ENCODE data around the gene EVC2. TPM values are rescaled to one million over a fixed set of nuclear protein-coding genes. Genes with fewer than 3 reads are reported as not detected.

Gene EVC2
- total and polyA plus RNA-seq, 2 of the 13 experiments (the other 11 are each of a cell fraction or from before 2014, with no cell fraction given), result not detected

DNA sequence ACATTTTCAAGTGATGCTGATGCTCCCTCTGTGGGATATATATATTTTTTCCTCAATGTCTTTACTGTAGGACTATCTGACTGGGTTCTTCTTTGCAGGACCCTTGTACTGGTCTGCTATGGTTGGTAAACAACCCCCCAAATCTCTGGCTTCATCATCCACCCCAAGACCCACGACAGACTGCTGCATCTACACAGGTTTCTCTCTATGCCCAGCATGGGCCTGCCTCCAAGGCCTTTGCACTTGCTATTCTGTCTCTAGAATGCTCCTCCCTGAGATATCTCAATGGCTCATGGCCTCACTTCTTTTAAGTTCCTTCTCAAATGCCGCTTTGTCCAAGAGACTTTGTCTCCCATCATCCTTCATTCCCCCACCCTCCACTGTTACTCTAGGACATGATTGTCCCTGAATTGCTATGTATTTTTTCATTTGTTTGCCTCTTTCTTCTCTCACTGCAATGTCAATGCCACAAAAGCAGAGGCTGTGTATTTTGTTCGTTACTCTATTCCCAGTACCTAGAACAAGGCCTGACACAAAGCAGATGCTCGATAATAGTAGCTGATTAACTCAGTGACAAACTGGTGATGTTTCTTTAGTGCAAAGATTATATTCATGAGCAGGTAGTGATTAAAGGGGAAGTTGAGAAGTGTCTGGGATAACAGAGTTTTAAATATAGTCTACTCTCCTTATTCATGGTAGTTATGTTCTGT is 9.2 kb upstream of the EVC2 start (continued):
- TF ChIP-seq, protein P1, sequence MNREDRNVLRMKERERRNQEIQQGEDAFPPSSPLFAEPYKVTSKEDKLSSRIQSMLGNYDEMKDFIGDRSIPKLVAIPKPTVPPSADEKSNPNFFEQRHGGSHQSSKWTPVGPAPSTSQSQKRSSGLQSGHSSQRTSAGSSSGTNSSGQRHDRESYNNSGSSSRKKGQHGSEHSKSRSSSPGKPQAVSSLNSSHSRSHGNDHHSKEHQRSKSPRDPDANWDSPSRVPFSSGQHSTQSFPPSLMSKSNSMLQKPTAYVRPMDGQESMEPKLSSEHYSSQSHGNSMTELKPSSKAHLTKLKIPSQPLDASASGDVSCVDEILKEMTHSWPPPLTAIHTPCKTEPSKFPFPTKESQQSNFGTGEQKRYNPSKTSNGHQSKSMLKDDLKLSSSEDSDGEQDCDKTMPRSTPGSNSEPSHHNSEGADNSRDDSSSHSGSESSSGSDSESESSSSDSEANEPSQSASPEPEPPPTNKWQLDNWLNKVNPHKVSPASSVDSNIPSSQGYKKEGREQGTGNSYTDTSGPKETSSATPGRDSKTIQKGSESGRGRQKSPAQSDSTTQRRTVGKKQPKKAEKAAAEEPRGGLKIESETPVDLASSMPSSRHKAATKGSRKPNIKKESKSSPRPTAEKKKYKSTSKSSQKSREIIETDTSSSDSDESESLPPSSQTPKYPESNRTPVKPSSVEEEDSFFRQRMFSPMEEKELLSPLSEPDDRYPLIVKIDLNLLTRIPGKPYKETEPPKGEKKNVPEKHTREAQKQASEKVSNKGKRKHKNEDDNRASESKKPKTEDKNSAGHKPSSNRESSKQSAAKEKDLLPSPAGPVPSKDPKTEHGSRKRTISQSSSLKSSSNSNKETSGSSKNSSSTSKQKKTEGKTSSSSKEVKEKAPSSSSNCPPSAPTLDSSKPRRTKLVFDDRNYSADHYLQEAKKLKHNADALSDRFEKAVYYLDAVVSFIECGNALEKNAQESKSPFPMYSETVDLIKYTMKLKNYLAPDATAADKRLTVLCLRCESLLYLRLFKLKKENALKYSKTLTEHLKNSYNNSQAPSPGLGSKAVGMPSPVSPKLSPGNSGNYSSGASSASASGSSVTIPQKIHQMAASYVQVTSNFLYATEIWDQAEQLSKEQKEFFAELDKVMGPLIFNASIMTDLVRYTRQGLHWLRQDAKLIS (CRISPR knock-in tag; IDR thresholded peaks at IDR 0.05), result no peak
- TF ChIP-seq GLI4 (CRISPR knock-in tag; IDR thresholded peaks at IDR 0.05; ENCODE audit: borderline replicate concordance), result no peak
- TF ChIP-seq KLF9 (CRISPR knock-in tag; IDR thresholded peaks at IDR 0.05; ENCODE audit: low read depth), result no peak
- TF ChIP-seq ZBTB7B (CRISPR knock-in tag; IDR thresholded peaks at IDR 0.05), result no peak
- 0 out of 2 replicates have a peak, but pooled peaks have one; percentile 42 for TF ChIP-seq DPF2 (CRISPR knock-in tag; IDR thresholded peaks at IDR 0.05; ENCODE audit: borderline replicate concordance, low read depth)
- TF ChIP-seq ZNF776 (CRISPR knock-in tag; IDR thresholded peaks at IDR 0.05), result no peak
- TF ChIP-seq, protein P2, sequence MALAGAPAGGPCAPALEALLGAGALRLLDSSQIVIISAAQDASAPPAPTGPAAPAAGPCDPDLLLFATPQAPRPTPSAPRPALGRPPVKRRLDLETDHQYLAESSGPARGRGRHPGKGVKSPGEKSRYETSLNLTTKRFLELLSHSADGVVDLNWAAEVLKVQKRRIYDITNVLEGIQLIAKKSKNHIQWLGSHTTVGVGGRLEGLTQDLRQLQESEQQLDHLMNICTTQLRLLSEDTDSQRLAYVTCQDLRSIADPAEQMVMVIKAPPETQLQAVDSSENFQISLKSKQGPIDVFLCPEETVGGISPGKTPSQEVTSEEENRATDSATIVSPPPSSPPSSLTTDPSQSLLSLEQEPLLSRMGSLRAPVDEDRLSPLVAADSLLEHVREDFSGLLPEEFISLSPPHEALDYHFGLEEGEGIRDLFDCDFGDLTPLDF (CRISPR knock-in tag; IDR thresholded peaks at IDR 0.05), result no peak
- peak; percentile 16 for TF ChIP-seq ASH2L (IDR thresholded peaks at IDR 0.05; ENCODE audit: insufficient read length, low read depth, low read length)
- TF ChIP-seq KMT2A (CRISPR knock-in tag; IDR thresholded peaks at IDR 0.05), result no peak
- TF ChIP-seq, protein P3, sequence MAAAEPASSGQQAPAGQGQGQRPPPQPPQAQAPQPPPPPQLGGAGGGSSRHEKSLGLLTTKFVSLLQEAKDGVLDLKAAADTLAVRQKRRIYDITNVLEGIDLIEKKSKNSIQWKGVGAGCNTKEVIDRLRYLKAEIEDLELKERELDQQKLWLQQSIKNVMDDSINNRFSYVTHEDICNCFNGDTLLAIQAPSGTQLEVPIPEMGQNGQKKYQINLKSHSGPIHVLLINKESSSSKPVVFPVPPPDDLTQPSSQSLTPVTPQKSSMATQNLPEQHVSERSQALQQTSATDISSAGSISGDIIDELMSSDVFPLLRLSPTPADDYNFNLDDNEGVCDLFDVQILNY (CRISPR knock-in tag; conservative IDR thresholded peaks at IDR 0.05), result no peak
- TF ChIP-seq ZFP62 (CRISPR knock-in tag; IDR thresholded peaks at IDR 0.05), result no peak
- no peak for TF ChIP-seq KAT2B (IDR thresholded peaks at IDR 0.05; ENCODE audit: borderline replicate concordance, low read depth, low read length)
- no peak for TF ChIP-seq KLF11 (CRISPR knock-in tag; IDR thresholded peaks at IDR 0.05)
- TF ChIP-seq MZF1 (CRISPR knock-in tag; IDR thresholded peaks at IDR 0.05; ENCODE audit: borderline replicate concordance), result no peak
- TF ChIP-seq ZNF282 (IDR thresholded peaks at IDR 0.05; ENCODE audit: partially characterized antibody), result no peak
- no peak for TF ChIP-seq KDM4B (CRISPR knock-in tag; IDR thresholded peaks at IDR 0.05)
- no peak for TF ChIP-seq TBX3 (IDR thresholded peaks at IDR 0.05; ENCODE audit: borderline replicate concordance)
- TF ChIP-seq, protein P4, sequence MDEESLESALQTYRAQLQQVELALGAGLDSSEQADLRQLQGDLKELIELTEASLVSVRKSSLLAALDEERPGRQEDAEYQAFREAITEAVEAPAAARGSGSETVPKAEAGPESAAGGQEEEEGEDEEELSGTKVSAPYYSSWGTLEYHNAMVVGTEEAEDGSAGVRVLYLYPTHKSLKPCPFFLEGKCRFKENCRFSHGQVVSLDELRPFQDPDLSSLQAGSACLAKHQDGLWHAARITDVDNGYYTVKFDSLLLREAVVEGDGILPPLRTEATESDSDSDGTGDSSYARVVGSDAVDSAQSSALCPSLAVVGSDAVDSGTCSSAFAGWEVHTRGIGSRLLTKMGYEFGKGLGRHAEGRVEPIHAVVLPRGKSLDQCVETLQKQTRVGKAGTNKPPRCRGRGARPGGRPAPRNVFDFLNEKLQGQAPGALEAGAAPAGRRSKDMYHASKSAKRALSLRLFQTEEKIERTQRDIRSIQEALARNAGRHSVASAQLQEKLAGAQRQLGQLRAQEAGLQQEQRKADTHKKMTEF (CRISPR knock-in tag; IDR thresholded peaks at IDR 0.05), result no peak
- TF ChIP-seq KDM5A (IDR thresholded peaks at IDR 0.05; ENCODE audit: borderline replicate concordance, low read length), result no peak
- TF ChIP-seq ZNF367 (CRISPR knock-in tag; IDR thresholded peaks at IDR 0.05; ENCODE audit: borderline replicate concordance), result no peak
- TF ChIP-seq ZNF34 (CRISPR knock-in tag; IDR thresholded peaks at IDR 0.05; ENCODE audit: borderline replicate concordance), result no peak
- no peak for TF ChIP-seq KLF12 (CRISPR knock-in tag; IDR thresholded peaks at IDR 0.05; ENCODE audit: borderline replicate concordance)
- no peak for TF ChIP-seq MED8 (CRISPR knock-in tag; IDR thresholded peaks at IDR 0.05; ENCODE audit: insufficient replicate concordance)
- TF ChIP-seq HOXA3 (CRISPR knock-in tag; IDR thresholded peaks at IDR 0.05), result no peak
